Measurements from ENCODE around the gene PRKX.

Gene PRKX

GRCh38 chrX:3577551-3577950 lies 135.9 kb downstream of the PRKX start:
- no peak for DNase-seq (ENCODE audit: low spot score)

- DNase-seq (ENCODE audit: low spot score), result no peak
Observed at GRCh38 chrX:3576886-3577501, 136.5 kb downstream of the PRKX start.

GRCh38 chrX:3567686-3568085 lies 145.8 kb downstream of the PRKX start:
- no peak for DNase-seq (ENCODE audit: low spot score)

- DNase-seq (ENCODE audit: low spot score), result no peak
Observed at GRCh38 chrX:3563451-3563850, 150.0 kb downstream of the PRKX start.

- DNase-seq (ENCODE audit: low spot score), result peak; percentile 7
Observed at GRCh38 chrX:3560010-3560409, 153.4 kb downstream of the PRKX start.
